IMR-90 (cell line): ENCODE measurements around the gene RANBP3. TPM values are rescaled to one million over a fixed set of nuclear protein-coding genes. Genes with fewer than 3 reads are reported as not detected.
A peak's percentile ranks its signal among the peaks of the same experiment; 100 is the strongest.

ENCODE experiments used
- ATAC-seq: fragments of 200-7000 bp; cut with Tn5 transposase; 2 replicates; pipeline ENCODE4 v1.9.1; 2020; ENCODE audit warnings: low read depth, mild to moderate bottlenecking, moderate library complexity
- BruUV-seq: library from RNA; stranded (reverse); fragments of 400-500 nt; replicated peaks from 2 replicates; lab custom pipeline; 2021; lab: Mats Ljungman, UMichigan
- CTCF ChIA-PET: fragments of 300-600 bp; formaldehyde crosslinking; extraction: SDS; loops from one replicate; lab custom pipeline; 2021; ENCODE audit warnings: antibody characterized with exemption; lab: Yijun Ruan, JAX
- POLR2A ChIA-PET: fragments of 300-600 bp; sonication (Branson Sonifier 250); formaldehyde crosslinking; loops from one replicate; lab custom pipeline; 2022; ENCODE audit warnings: antibody characterized with exemption; ENCODE audit not compliant: unreplicated experiment; lab: Charles Lee
- DNase-seq: peaks from one replicate; pipeline ENCODE4 v3.0.0; 2013
- H2AFZ ChIP-seq: replicated peaks from 2 replicates; pipeline ENCODE3; 2013; ENCODE audit warnings: low read length, mild to moderate bottlenecking; ENCODE audit not compliant: poor library complexity
- H2AK5ac ChIP-seq: 2 replicates; pipeline ENCODE4 v1.6.1; 2013; ENCODE audit warnings: low read depth, low read length, inconsistent platforms
- H2AK9ac ChIP-seq: replicated peaks from 2 replicates; pipeline ENCODE3; 2013; ENCODE audit warnings: mild to moderate bottlenecking, low read depth, low read length, moderate library complexity; ENCODE audit not compliant: poor library complexity
- H2BK120ac ChIP-seq: 2 replicates; pipeline ENCODE4 v1.6.1; 2013; ENCODE audit warnings: low read depth, low read length, inconsistent platforms
- H2BK15ac ChIP-seq: 3 replicates; pipeline ENCODE4 v1.6.1; 2013; ENCODE audit warnings: low read depth, low read length, inconsistent platforms
- H2BK20ac ChIP-seq: 2 replicates; pipeline ENCODE4 v1.6.1; 2013; ENCODE audit warnings: low read depth, mild to moderate bottlenecking, inconsistent platforms, low read length, moderate library complexity
- H2BK5ac ChIP-seq: 2 replicates; pipeline ENCODE4 v1.6.1; 2013; ENCODE audit warnings: mild to moderate bottlenecking, low read depth, low read length, inconsistent platforms; ENCODE audit not compliant: poor library complexity, severe bottlenecking
- H3K14ac ChIP-seq: replicated peaks from 2 replicates; pipeline ENCODE4 v1.6.1; 2013; ENCODE audit warnings: low read depth, low read length, inconsistent platforms
- H3K18ac ChIP-seq: 2 replicates; pipeline ENCODE4 v1.6.1; 2013; ENCODE audit warnings: low read depth, low read length, control low read depth
- H3K23ac ChIP-seq: 2 replicates; pipeline ENCODE4 v1.6.1; 2013; ENCODE audit warnings: low read depth, low read length, inconsistent platforms
- H3K27ac ChIP-seq: 2 replicates; pipeline ENCODE4 v1.5.1; 2013; ENCODE audit warnings: mild to moderate bottlenecking, control low read depth, low read length; ENCODE audit not compliant: insufficient read depth
- H3K27me3 ChIP-seq: 2 replicates; pipeline ENCODE4 v1.6.1; 2013; ENCODE audit warnings: low read length; ENCODE audit not compliant: control insufficient read depth, insufficient read depth
- H3K36me3 ChIP-seq: 2 replicates; pipeline ENCODE4 v1.6.1; 2013; ENCODE audit warnings: low read length, mixed read lengths; ENCODE audit not compliant: control insufficient read depth, insufficient read depth
- H3K4ac ChIP-seq: 2 replicates; pipeline ENCODE4 v1.6.1; 2013; ENCODE audit warnings: low read depth, low read length, inconsistent platforms
- H3K4me1 ChIP-seq: 2 replicates; pipeline ENCODE4 v1.6.1; 2013; ENCODE audit warnings: low read length, mixed read lengths; ENCODE audit not compliant: control insufficient read depth, insufficient read depth
- H3K4me2 ChIP-seq: 2 replicates; pipeline ENCODE4 v1.6.1; 2013; ENCODE audit warnings: low read depth, mild to moderate bottlenecking, control low read depth, low read length, moderate library complexity
- H3K4me3 ChIP-seq: 2 replicates; pipeline ENCODE4 v1.5.1; 2013; ENCODE audit warnings: low read depth, mild to moderate bottlenecking, control low read depth, low read length, moderate library complexity; ENCODE audit not compliant: insufficient read depth
- H3K56ac ChIP-seq: 2 replicates; pipeline ENCODE4 v1.6.1; 2013; ENCODE audit warnings: low read length, inconsistent platforms; ENCODE audit not compliant: insufficient read depth; ENCODE audit errors: extremely low read depth
- H3K79me1 ChIP-seq, 2 experiments: 2 replicates each; pipeline ENCODE4 v1.6.1; 2013; ENCODE audit warnings: low read length in 2 of 2, inconsistent platforms in 1 of 2, low read depth in 1 of 2
- H3K9ac ChIP-seq: 2 replicates; pipeline ENCODE4 v1.6.1; 2013; ENCODE audit warnings: low read depth, low read length, control low read depth
- H3K9me1 ChIP-seq: 2 replicates; pipeline ENCODE4 v1.6.1; 2013; ENCODE audit warnings: low read length, inconsistent platforms; ENCODE audit not compliant: insufficient read depth
- H3K9me3 ChIP-seq: 2 replicates; pipeline ENCODE4 v1.6.1; 2013; ENCODE audit warnings: low read length; ENCODE audit not compliant: control insufficient read depth, insufficient read depth
- H4K20me1 ChIP-seq: 2 replicates; pipeline ENCODE4 v1.6.1; 2013; ENCODE audit warnings: low read length, inconsistent platforms; ENCODE audit not compliant: insufficient read depth
- H4K5ac ChIP-seq: 2 replicates; pipeline ENCODE4 v1.6.1; 2013; ENCODE audit warnings: mild to moderate bottlenecking, low read depth, low read length, control low read depth
- H4K8ac ChIP-seq, 2 experiments: 2 replicates each; pipeline ENCODE4 v1.6.1; 2013; ENCODE audit warnings: low read depth in 2 of 2, low read length in 2 of 2, control low read depth in 1 of 2, inconsistent platforms in 1 of 2
- H4K91ac ChIP-seq: 2 replicates; pipeline ENCODE4 v1.6.1; 2013; ENCODE audit warnings: low read depth, low read length, inconsistent platforms; ENCODE audit not compliant: insufficient read depth
- BHLHE40 ChIP-seq: fragments of 150-350 bp; IDR thresholded peaks from 2 replicates; pipeline ENCODE4 v1.6.1; 2016; ENCODE audit warnings: mild to moderate bottlenecking, low read depth, low read length
- CEBPB ChIP-seq: IDR thresholded peaks from 2 replicates; pipeline ENCODE4 v1.6.1; 2012; ENCODE audit warnings: low read depth, low read length, improper control_type of control experiment
- CHD1 ChIP-seq: IDR thresholded peaks from 2 replicates; pipeline ENCODE4 v1.6.1; 2012; ENCODE audit warnings: low read depth, low read length, improper control_type of control experiment
- FOS ChIP-seq: fragments of 150-350 bp; IDR thresholded peaks from 2 replicates; pipeline ENCODE4 v1.6.1; 2016; ENCODE audit warnings: low read depth, low read length
- MAFK ChIP-seq: IDR thresholded peaks from 2 replicates; pipeline ENCODE4 v1.6.1; 2012; ENCODE audit warnings: low read depth, low read length, improper control_type of control experiment
- MAZ ChIP-seq: IDR thresholded peaks from 2 replicates; pipeline ENCODE4 v1.6.1; 2012; ENCODE audit warnings: low read depth, mild to moderate bottlenecking, low read length, improper control_type of control experiment, moderate library complexity, borderline replicate concordance
- MXI1 ChIP-seq: IDR thresholded peaks from 2 replicates; pipeline ENCODE4 v1.6.1; 2012; ENCODE audit warnings: low read depth, mild to moderate bottlenecking, low read length, moderate library complexity, borderline replicate concordance
- NFE2L2 ChIP-seq: fragments of 150-350 bp; IDR thresholded peaks from 2 replicates; pipeline ENCODE4 v1.6.1; 2016; ENCODE audit warnings: low read depth, mild to moderate bottlenecking, low read length
- POLR2A ChIP-seq: IDR thresholded peaks from 2 replicates; pipeline ENCODE4 v1.6.1; 2012; ENCODE audit warnings: mild to moderate bottlenecking, low read depth, low read length
- RAD21 ChIP-seq: IDR thresholded peaks from 2 replicates; pipeline ENCODE4 v1.6.1; 2012; ENCODE audit warnings: low read length, improper control_type of control experiment
- RCOR1 ChIP-seq: IDR thresholded peaks from 2 replicates; pipeline ENCODE4 v1.6.1; 2012; ENCODE audit warnings: mild to moderate bottlenecking, low read length, improper control_type of control experiment; ENCODE audit not compliant: insufficient replicate concordance
- RFX5 ChIP-seq: IDR thresholded peaks from 2 replicates; pipeline ENCODE4 v1.8.0; 2012; ENCODE audit warnings: low read depth, mild to moderate bottlenecking, low read length, moderate library complexity
- SMC3 ChIP-seq: fragments of 150-350 bp; IDR thresholded peaks from 2 replicates; pipeline ENCODE4 v1.6.1; 2016; ENCODE audit warnings: low read depth, mild to moderate bottlenecking, antibody characterized with exemption, low read length, moderate library complexity
- USF2 ChIP-seq: fragments of 150-350 bp; IDR thresholded peaks from 2 replicates; pipeline ENCODE4 v1.6.1; 2017; ENCODE audit warnings: mild to moderate bottlenecking, antibody characterized with exemption, low read length, low read depth
- WGBS, 2 experiments: methylation state at CpG; one replicate each; pipeline versions ENCODE4 v1.1.5 to v1.1.7; 2013; ENCODE audit warnings: missing lambda C conversion rate in 2 of 2; ENCODE audit not compliant: insufficient read length in 1 of 2; ENCODE audit errors: extremely low coverage in 2 of 2; 5-methylcytosine and 5-hydroxymethylcytosine counted together
- dilution Hi-C: fragments of 300-500 bp; cut with HindIII; formaldehyde crosslinking; loops from one replicate; pipeline ENCODE4 v1.14.3; 2018; ENCODE audit warnings: low sequenced_read_pairs; ENCODE audit not compliant: unreplicated experiment
- in situ Hi-C: fragments of 300-500 bp; cut with MboI; formaldehyde crosslinking; loops from 3 replicates; pipeline ENCODE4 v1.14.3; 2019; ENCODE audit warnings: low sequenced_read_pairs, inconsistent platforms, mixed read lengths
- intact Hi-C: fragments of 100-400 bp; cut with micrococcal nuclease; formaldehyde crosslinking; loops from 2 replicates; pipeline ENCODE4 v1.10.0; 2022
- polyA plus RNA-seq, 3 experiments: library from polyadenylated mRNA; depleted of rRNA; stranded (reverse); fragments of >200 nt; gene quantifications; 2 replicates each; pipeline ENCODE4 v1.2.3, GENCODE V29; 2012; ENCODE audit warnings: low replicate concordance in 1 of 3
- total RNA-seq: library from RNA; depleted of rRNA; stranded (reverse); fragments of >200 nt; gene quantifications from 2 replicates; pipeline ENCODE4 v1.2.3, GENCODE V29; 2012
- TF ChIP-seq, protein P1 (sequence below): conservative IDR thresholded peaks from 2 replicates; pipeline ENCODE4 v1.5.1; 2012; ENCODE audit warnings: mild to moderate bottlenecking, low read depth, low read length, improper control_type of control experiment

The RANBP3 gene
- total and polyA plus RNA-seq, 2 of the 4 experiments (the other 2 are of a cell fraction): 42.5 to 111 TPM

- Histone ChIP-seq H4K8ac (peak overlapping the region; percentile 38 to 74; a peak in 3 of 4 replicates), H4K91ac (peak overlapping the region; percentile 13; the same call in 1 of the 2 replicates), H2AK5ac (peak overlapping the region; percentile 47; the same call in 1 of the 2 replicates), H4K5ac (no peak overlapping the region), H2BK20ac (peak overlapping the region; percentile 52; the same call in 1 of the 2 replicates), H2BK15ac (0 out of 3 replicates have a peak overlapping the region, but pooled peaks have one; percentile 7), H3K9ac (0 out of 2 replicates have a peak overlapping the region, but pooled peaks have one; percentile 1), H2BK5ac (peak overlapping the region; percentile 59), H2AK9ac (peak overlapping the region; percentile 31), H3K36me3 (no peaks in the 10 kb centered on the region), H3K79me1 (no peaks in the 10 kb centered on the region), H3K56ac (no peak overlapping the region), H3K18ac (peak overlapping the region; percentile 1; the same call in 1 of the 2 replicates), H3K27ac (peak overlapping the region; percentile 55), H3K9me1 (peaks cover 4% of the 10 kb centered on the region; the same call in 1 of the 2 replicates), H2AFZ (peak overlapping the region; percentile 91), H3K27me3 (no peaks in the 10 kb centered on the region), H3K4me2 (no peak overlapping the region), H3K4me1 (peaks cover 9% of the 10 kb centered on the region), H3K23ac (no peak overlapping the region), H3K14ac (peak overlapping the region; percentile 43), H2BK120ac (peak overlapping the region; percentile 66; the same call in 1 of the 2 replicates), H3K4me3 (no peak overlapping the region), H3K4ac (peak overlapping the region; percentile 86), H3K9me3 (no peaks in the 10 kb centered on the region), H4K20me1 (no peaks in the 10 kb centered on the region)
- 90% methylated on average over 4 of the region's 16 CpGs; no CpG with 5 or more reads in 1 of the 2 experiments for WGBS, 2 experiments
- intact Hi-C loops: loop anchor here (2.0 to 5.0 kb wide), 3 partner anchors 34 to 220 kb away; no protein-coding TSS in a partner anchor
- ChIA-PET POLR2A (no interaction called here), CTCF (interaction anchor here (0.7 to 2.2 kb wide), 5 partner anchors 10 to 219 kb away, joined by 3 to 10 read pairs (median 4); no protein-coding TSS in a partner anchor)
- BruUV-seq: no TSS peak
- in situ Hi-C loops: loop anchor here (10.0 kb wide), 1 partner anchor 218 kb away; the partner anchor contains the start of gene NRTN
- DNase-seq (no peak), ATAC-seq (peak; percentile 7; the same call in 1 of the 2 replicates)
- dilution Hi-C loops: no loop called here
- TF ChIP-seq RAD21 (no peak), USF2 (no peak), BHLHE40 (no peak), NFE2L2 (no peak), MAZ (no peak), CHD1 (no peak), RFX5 (no peak), SMC3 (no peak), RCOR1 (no peak), MXI1 (no peak), POLR2A (no peak), CEBPB (no peak), MAFK (no peak), FOS (no peak)
- TF ChIP-seq, protein P1, sequence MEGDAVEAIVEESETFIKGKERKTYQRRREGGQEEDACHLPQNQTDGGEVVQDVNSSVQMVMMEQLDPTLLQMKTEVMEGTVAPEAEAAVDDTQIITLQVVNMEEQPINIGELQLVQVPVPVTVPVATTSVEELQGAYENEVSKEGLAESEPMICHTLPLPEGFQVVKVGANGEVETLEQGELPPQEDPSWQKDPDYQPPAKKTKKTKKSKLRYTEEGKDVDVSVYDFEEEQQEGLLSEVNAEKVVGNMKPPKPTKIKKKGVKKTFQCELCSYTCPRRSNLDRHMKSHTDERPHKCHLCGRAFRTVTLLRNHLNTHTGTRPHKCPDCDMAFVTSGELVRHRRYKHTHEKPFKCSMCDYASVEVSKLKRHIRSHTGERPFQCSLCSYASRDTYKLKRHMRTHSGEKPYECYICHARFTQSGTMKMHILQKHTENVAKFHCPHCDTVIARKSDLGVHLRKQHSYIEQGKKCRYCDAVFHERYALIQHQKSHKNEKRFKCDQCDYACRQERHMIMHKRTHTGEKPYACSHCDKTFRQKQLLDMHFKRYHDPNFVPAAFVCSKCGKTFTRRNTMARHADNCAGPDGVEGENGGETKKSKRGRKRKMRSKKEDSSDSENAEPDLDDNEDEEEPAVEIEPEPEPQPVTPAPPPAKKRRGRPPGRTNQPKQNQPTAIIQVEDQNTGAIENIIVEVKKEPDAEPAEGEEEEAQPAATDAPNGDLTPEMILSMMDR: no peak
These were observed 44.7 kb upstream of the RANBP3 start for GRCh38 chr19:6022570-6023064.
